Stomach (tissue), 9 donors: ENCODE results near the gene BCL2. TPM values are rescaled to one million over a fixed set of nuclear protein-coding genes. Genes with fewer than 3 reads are reported as not detected.
"Not testable (repeated sequence)": the region's sequence is repeated elsewhere in the genome, so short reads cannot be mapped to it uniquely, and the experiment has no call there.

Experiments used
- DNase-seq, 2 donors: peaks; one replicate each; pipeline versions ENCODE4 v3.0.0 to v3.0.0-alpha.2; 2013 to 2019
- H3K27ac ChIP-seq, 5 donors: fragments of 200-600 bp in 4 of 5; sonication (generic) in 4 of 5; one replicate each; pipeline ENCODE4 v1.5.1; 2013 to 2019; ENCODE audit warnings: mild to moderate bottlenecking in 1 of 5, moderate library complexity in 1 of 5
- H3K27me3 ChIP-seq, 3 donors: fragments of 200-600 bp; sonication (generic); one replicate each; pipeline ENCODE4 v1.5.1; 2017 to 2019; ENCODE audit warnings: mixed run types in 1 of 3
- H3K36me3 ChIP-seq, 4 donors: fragments of 200-600 bp; sonication (generic); 1 replicate in 3 of 4; 2 replicates in 1 of 4; pipeline ENCODE4 v1.5.1; 2016 to 2019
- H3K4me1 ChIP-seq, 4 donors: fragments of 200-600 bp; sonication (generic); one replicate each; pipeline ENCODE4 v1.5.1; 2016 to 2019
- H3K4me3 ChIP-seq, 4 donors: fragments of 200-600 bp; sonication (generic) in 3 of 4; one replicate each; pipeline ENCODE4 v1.5.1; 2016 to 2019; ENCODE audit warnings: mild to moderate bottlenecking in 1 of 4
- H3K9me3 ChIP-seq, 4 donors: fragments of 200-600 bp; sonication (generic); one replicate each; pipeline ENCODE4 v1.5.1; 2016 to 2019
- CTCF ChIP-seq, 7 experiments: fragments of 450-650 bp in 4 of 7; fragments of 200-600 bp in 3 of 7; sonication (generic) in 3 of 7; IDR thresholded peaks; one replicate each; pipeline ENCODE4 v1.5.1; 2016 to 2019; ENCODE audit warnings: antibody characterized with exemption in 7 of 7, control low read depth in 2 of 7, mild to moderate bottlenecking in 1 of 7
- EP300 ChIP-seq: sonication (generic); formaldehyde crosslinking; IDR thresholded peaks from one replicate; pipeline ENCODE4 v1.6.1; 2017; ENCODE audit warnings: antibody characterized with exemption
- POLR2A ChIP-seq, 4 donors: fragments of 450-650 bp; IDR thresholded peaks; one replicate each; pipeline ENCODE4 v1.6.1; 2016; ENCODE audit warnings: antibody characterized with exemption in 4 of 4, control low read depth in 2 of 4, mild to moderate bottlenecking in 1 of 4, moderate library complexity in 1 of 4
- POLR2AphosphoS5 ChIP-seq, 3 donors: sonication (generic); formaldehyde crosslinking; IDR thresholded peaks; one replicate each; pipeline ENCODE4 v1.6.1; 2016; ENCODE audit warnings: antibody characterized with exemption in 3 of 3
- WGBS, 5 donors: extraction: QIAGEN DNeasy Blood & Tissue Kit in 3 of 5; methylation state at CpG; one replicate each; pipeline versions ENCODE4 v1.1.5 to v1.1.7; 2013 to 2018; 5-methylcytosine and 5-hydroxymethylcytosine counted together
- intact Hi-C: fragments of 100-400 bp; cut with DNase I; formaldehyde crosslinking; loops from one replicate; pipeline ENCODE4 v1.15.1; 2023; ENCODE audit warnings: low total_unique reads
- polyA plus RNA-seq, 3 donors: library from polyadenylated mRNA; stranded (reverse); fragments of 200-250 nt; gene quantifications; one replicate each; pipeline ENCODE4 v1.2.3, GENCODE V29; 2013
- total RNA-seq, 5 donors: library from RNA; depleted of rRNA; stranded (reverse); fragments of >200 nt; gene quantifications; one replicate each; pipeline versions ENCODE4 v1.1.0 to v1.2.3, GENCODE V29; 2014 to 2016
- donor health status: healthy with polysubstance abuse.
- donor health status: Bipolar disorder and iron deficiency.
- donor health status: healthy.

The BCL2 gene
- total and polyA plus RNA-seq, 8 donors = 1.5 to 53.9 (median 6.0) TPM

- 16 to 28% (median 24%) methylated on average over 14 of the region's 14 CpGs for WGBS, 5 donors
- Histone ChIP-seq H3K4me1 (peaks cover 8 to 40% (median 19%) of the 10 kb centered on the region in 4 donors), H3K9me3 (no peaks in the 10 kb centered on the region), H3K27ac (peak overlapping the region in 4 of 5 donors; percentile 69 to 83 (median 76)), H3K4me3 (no peak overlapping the region), H3K27me3 (no peaks in the 10 kb centered on the region), H3K36me3 (no peaks in the 10 kb centered on the region)
- TF ChIP-seq POLR2A (IDR thresholded peaks at IDR 0.05) = no peak
- no peak for TF ChIP-seq EP300
- TF ChIP-seq POLR2AphosphoS5 (IDR thresholded peaks at IDR 0.05) = peak in 2 of 3 donors; percentile 57 to 61
- TF ChIP-seq CTCF (IDR thresholded peaks at IDR 0.05) = no peak
- intact Hi-C loops = no loop called here
- peak in 1 of 2 donors; percentile 84 for DNase-seq
These were observed 81.5 kb downstream of the BCL2 start for GRCh38 chr18:63237881-63238692.

GRCh38 chr18:63236921-63237846, 82.4 kb downstream of the BCL2 start:
- H3K4me1 ChIP-seq = peaks cover 8 to 40% (median 19%) of the 10 kb centered on the region in 4 donors
- H3K9me3 ChIP-seq = no peaks in the 10 kb centered on the region
- H3K4me3 ChIP-seq = no peak overlapping the region
- peak in 1 of 2 donors; percentile 42 for DNase-seq
- no peaks in the 10 kb centered on the region for H3K36me3 ChIP-seq
- TF ChIP-seq EP300 (no peak), POLR2AphosphoS5 (IDR thresholded peaks at IDR 0.05) (no peak), CTCF (IDR thresholded peaks at IDR 0.05) (no peak), POLR2A (IDR thresholded peaks at IDR 0.05) (no peak)
- H3K27ac ChIP-seq = peak overlapping the region; percentile 48 to 83 (median 75)
- intact Hi-C loops = no loop called here
- no peaks in the 10 kb centered on the region for H3K27me3 ChIP-seq
- 80 to 87% (median 84%) methylated on average over 20 to 21 of the region's 21 CpGs for WGBS, 5 donors

GRCh38 chr18:63236406-63236805, 83.2 kb downstream of the BCL2 start:
- Histone ChIP-seq H3K9me3 (no peaks in the 10 kb centered on the region), H3K36me3 (no peaks in the 10 kb centered on the region), H3K4me1 (peaks cover 8 to 40% (median 19%) of the 10 kb centered on the region in 4 donors), H3K27me3 (no peaks in the 10 kb centered on the region), H3K4me3 (no peak overlapping the region), H3K27ac (peak overlapping the region in 4 of 5 donors; percentile 69 to 83 (median 76))
- no peak for TF ChIP-seq POLR2A (IDR thresholded peaks at IDR 0.05)
- no peak for TF ChIP-seq CTCF (IDR thresholded peaks at IDR 0.05)
- no peak for TF ChIP-seq POLR2AphosphoS5 (IDR thresholded peaks at IDR 0.05)
- TF ChIP-seq EP300 = no peak
- DNase-seq = no peak
- intact Hi-C loops = no loop called here
- WGBS, 5 donors = 82 to 91% (median 86%) methylated on average over 14 of the region's 14 CpGs

- peaks cover 8 to 40% (median 19%) of the 10 kb centered on the region in 4 donors for H3K4me1 ChIP-seq
- H3K27me3 ChIP-seq, intact Hi-C loops, H3K9me3 ChIP-seq, H3K36me3 ChIP-seq, H3K4me3 ChIP-seq, DNase-seq: not testable (repeated sequence)
- H3K27ac ChIP-seq = peak overlapping the region in 3 of 5 donors; percentile 27 to 83 (median 75)
- 83 to 88% (median 88%) methylated on average over 4 of the region's 4 CpGs for WGBS, 5 donors
These were observed 83.6 kb downstream of the BCL2 start for GRCh38 chr18:63235920-63236319.
